Right lobe of liver (tissue), 6 donors: Measurements from ENCODE around the gene GAS2L1. TPM values are rescaled to one million over a fixed set of nuclear protein-coding genes. Genes with fewer than 3 reads are reported as not detected.

Experiments used
- ATAC-seq, 4 donors: fragments of 200-7000 bp; cut with Tn5 transposase; one replicate each; pipeline ENCODE4 v1.9.1; 2020; ENCODE audit warnings: mild to moderate bottlenecking in 4 of 4, moderate library complexity in 4 of 4
- DNase-seq, 3 donors: peaks; one replicate each; pipeline ENCODE4 v3.0.0-alpha.2; 2020
- H3K27ac ChIP-seq, 3 donors: fragments of 200-600 bp; one replicate each; pipeline ENCODE4 v1.8.0; 2022
- H3K27me3 ChIP-seq, 2 donors: fragments of 200-600 bp; one replicate each; pipeline ENCODE4 v1.8.0; 2022
- H3K36me3 ChIP-seq, 4 donors: fragments of 200-600 bp; sonication (generic) in 1 of 4; one replicate each; pipeline versions ENCODE4 v1.5.1 to v1.8.0; 2017 to 2022; ENCODE audit warnings: control low read depth in 1 of 4
- H3K4me1 ChIP-seq, 4 donors: fragments of 200-600 bp; sonication (generic) in 1 of 4; one replicate each; pipeline versions ENCODE4 v1.5.1 to v1.8.0; 2017 to 2022; ENCODE audit warnings: control low read depth in 1 of 4
- H3K4me3 ChIP-seq, 3 donors: fragments of 200-600 bp; one replicate each; pipeline ENCODE4 v1.8.0; 2022
- H3K9me3 ChIP-seq, 4 donors: fragments of 200-600 bp; sonication (generic) in 1 of 4; one replicate each; pipeline versions ENCODE4 v1.5.1 to v1.8.0; 2017 to 2022; ENCODE audit warnings: control low read depth in 1 of 4
- CTCF ChIP-seq, 4 donors: fragments of 200-600 bp in 3 of 4; fragments of 450-650 bp in 1 of 4; IDR thresholded peaks; one replicate each; pipeline versions ENCODE4 v1.5.1 to v1.8.0; 2016 to 2022; ENCODE audit warnings: antibody characterized with exemption in 4 of 4, mild to moderate bottlenecking in 2 of 4
- POLR2A ChIP-seq: fragments of 450-650 bp; IDR thresholded peaks from one replicate; pipeline ENCODE4 v1.6.1; 2017; ENCODE audit warnings: antibody characterized with exemption, mild to moderate bottlenecking
- WGBS: methylation state at CpG from one replicate; pipeline ENCODE4 v1.1.6; 2018; ENCODE audit warnings: low coverage, low lambda C conversion rate; ENCODE audit not compliant: insufficient coverage; ENCODE audit errors: missing lambda C conversion rate; 5-methylcytosine and 5-hydroxymethylcytosine counted together
- intact Hi-C, 2 donors: fragments of 100-400 bp; cut with DNase I; formaldehyde crosslinking; loops; one replicate each; pipeline versions ENCODE4 v1.11.2 to v1.14.1; 2022
- total RNA-seq, 6 experiments: library from RNA; depleted of rRNA in 2 of 6; stranded (reverse); fragments of >200 nt in 2 of 6; fragmentation: NEBNext Ultra II Directional in 3 of 6; extraction: Animal tissue kit (Norgen Biotek cat#: 25700) in 3 of 6; gene quantifications; one replicate each; pipeline versions ENCODE4 v1.1.0 to v1.2.4, GENCODE V29; 2016 to 2023
- donor health status: DM: no; HTN: yes; CAD: no.
- donor health status: DM: no; HTN: no; CAD: no.
- donor health status: DM: no; HTN: no; CAD: no.
- donor health status: DM: no; HTN: yes; CAD: no.
- donor health status: DM: no; HTN: yes; CAD: no.

GAS2L1 gene
- total RNA-seq, 6 experiments from 2014 or later, result 8.9 to 15.8 (median 11.5) TPM

DNA sequence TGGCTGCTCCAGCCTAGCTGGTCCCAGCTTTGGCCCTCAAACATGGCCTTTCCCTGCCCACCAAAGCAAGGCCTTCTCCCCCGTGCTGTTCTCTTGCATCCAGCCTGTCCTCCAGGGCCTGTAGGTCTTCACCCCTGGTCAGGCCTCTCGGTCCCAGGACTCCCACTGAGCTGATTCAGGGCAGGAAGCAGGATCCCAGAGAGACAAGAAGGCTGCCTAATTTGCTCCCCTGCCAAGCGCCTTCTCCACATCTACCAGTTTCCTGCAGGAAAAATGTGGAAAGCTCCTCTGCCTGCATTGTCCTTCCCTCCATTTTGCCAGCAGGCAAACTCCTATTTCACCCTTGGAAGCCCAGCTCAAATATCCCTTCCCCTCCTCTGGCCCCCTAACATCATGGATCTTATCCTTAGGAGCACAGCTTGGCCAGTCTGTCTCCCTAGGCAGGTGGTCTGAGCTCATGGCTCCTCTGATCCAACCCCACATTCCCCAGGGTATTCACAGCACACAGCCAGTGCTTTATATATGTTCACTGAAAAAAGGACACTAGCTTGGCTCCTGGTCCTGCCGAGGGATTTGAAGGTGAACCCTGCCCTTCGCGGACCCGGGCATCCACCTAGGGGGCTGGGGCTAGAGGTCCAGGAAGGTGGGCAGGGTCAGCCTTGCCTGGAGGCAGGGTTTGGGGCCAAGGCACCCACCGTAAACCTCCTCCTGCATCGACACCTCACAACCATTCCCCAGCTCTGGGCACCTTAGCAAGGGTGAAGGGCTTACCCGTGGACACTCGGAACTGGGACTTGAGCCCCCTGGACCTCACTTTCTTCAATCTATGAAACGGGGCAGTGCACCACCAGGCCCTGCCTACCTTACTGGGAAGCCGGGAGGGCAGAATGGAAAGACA lies 39.6 kb upstream of the GAS2L1 start:
- ATAC-seq (no peak), DNase-seq (peak in 2 of 3 donors; percentile 34 to 57)
- Histone ChIP-seq H3K36me3 (peaks cover 0 to 10% (median 7%) of the 10 kb centered on the region in 4 donors), H3K27me3 (no peaks in the 10 kb centered on the region), H3K4me1 (peaks cover 0 to 25% (median 9%) of the 10 kb centered on the region in 4 donors), H3K4me3 (peak overlapping the region; percentile 63 to 98 (median 87)), H3K9me3 (no peaks in the 10 kb centered on the region), H3K27ac (peak overlapping the region; percentile 97 to 100 (median 98))
- 0% methylated on average over 8 of the region's 13 CpGs for WGBS
- intact Hi-C loops, result no loop called here
- TF ChIP-seq POLR2A (no peak), CTCF (IDR thresholded peaks at IDR 0.05) (no peak)

- ATAC-seq (no peak), DNase-seq (no peak)
- Histone ChIP-seq H3K27ac (peak overlapping the region; percentile 97 to 100 (median 98)), H3K4me1 (peaks cover 0 to 32% (median 12%) of the 10 kb centered on the region in 4 donors), H3K27me3 (no peaks in the 10 kb centered on the region), H3K36me3 (peaks cover 0 to 16% (median 9%) of the 10 kb centered on the region in 4 donors), H3K9me3 (no peaks in the 10 kb centered on the region), H3K4me3 (peak overlapping the region; percentile 63 to 98 (median 87))
- intact Hi-C loops, result no loop called here
- 0% methylated on average over 2 of the region's 32 CpGs for WGBS
- no peak for TF ChIP-seq POLR2A
- no peak for TF ChIP-seq CTCF (IDR thresholded peaks at IDR 0.05)
Measured at GRCh38 chr22:29267462-29267857, 39.0 kb upstream of the GAS2L1 start.

DNA sequence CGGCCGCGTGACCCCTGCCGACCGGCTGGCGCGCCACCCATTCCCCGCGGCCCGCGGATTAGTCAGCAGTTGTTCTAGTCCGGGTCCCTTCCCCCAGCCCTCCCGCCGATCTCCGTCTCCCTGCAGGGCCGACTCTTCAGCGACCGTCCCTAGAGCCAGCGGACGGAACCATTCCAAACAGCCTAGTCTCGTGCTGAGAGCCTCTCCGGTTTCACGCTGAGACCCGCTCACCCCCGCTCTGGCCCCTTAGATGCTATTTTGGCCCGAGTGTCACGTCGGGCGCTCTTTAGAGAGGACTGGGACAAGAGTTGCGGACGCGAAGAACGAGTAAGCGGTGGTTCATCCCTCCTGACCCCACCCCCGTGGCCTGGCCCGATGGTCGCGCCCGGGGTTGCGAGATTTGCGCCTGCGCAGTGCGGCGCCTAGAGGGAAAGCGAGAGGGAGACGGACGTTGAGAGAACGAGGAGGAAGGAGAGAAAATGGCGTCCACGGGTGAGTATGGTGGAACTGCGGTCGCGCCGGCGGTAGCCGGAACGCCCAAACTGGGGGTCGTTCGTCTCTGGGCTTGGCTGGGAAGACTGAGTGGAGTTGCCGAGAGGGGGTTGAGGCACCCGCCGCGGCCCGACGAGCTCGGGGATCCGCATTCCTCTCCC lies 38.5 kb upstream of the GAS2L1 start, which contains the start of the genes EWSR1 and RHBDD3:
TSS of gene EWSR1 (plus strand) at position 411 of the 653 bp plus-strand sequence. CDS start at position 480, 69 bp downstream.
TSS of gene RHBDD3 (minus strand) at position 124 of the 653 bp plus-strand sequence. CDS start 2,355 bp downstream, outside the sequence.
- peak within 1 kb of the TSS; percentile 97 to 100 (median 98) for H3K27ac ChIP-seq
- H3K27me3 ChIP-seq, result no peaks in the 10 kb centered on the region
- intact Hi-C loops, result no loop called here
- ATAC-seq (peak; percentile 86 to 90 (median 89)), DNase-seq (peak; percentile 97)
- peaks cover 0 to 21% (median 11%) of the 10 kb centered on the region in 4 donors for H3K36me3 ChIP-seq
- peak within 1 kb of the TSS; percentile 63 to 98 (median 87) for H3K4me3 ChIP-seq
- 0% methylated on average over 18 of the region's 67 CpGs for WGBS
- TF ChIP-seq POLR2A (peak; percentile 87), CTCF (IDR thresholded peaks at IDR 0.05) (peak in 1 of 4 donors; percentile 22)
- H3K4me1 ChIP-seq, result peaks cover 0 to 37% (median 13%) of the 10 kb centered on the region in 4 donors
- no peaks in the 10 kb centered on the region for H3K9me3 ChIP-seq

- H3K4me3 ChIP-seq, result peak overlapping the region; percentile 63 to 98 (median 87)
- peak overlapping the region; percentile 97 to 100 (median 98) for H3K27ac ChIP-seq
- DNase-seq (peak; percentile 70 to 80 (median 79)), ATAC-seq (peak; percentile 36 to 68 (median 62))
- TF ChIP-seq CTCF (IDR thresholded peaks at IDR 0.05) (peak in 1 of 4 donors; percentile 2), POLR2A (peak; percentile 5)
- WGBS, result 1% methylated on average over 16 of the region's 51 CpGs
- intact Hi-C loops, result no loop called here
- H3K27me3 ChIP-seq, result no peaks in the 10 kb centered on the region
- peaks cover 0 to 41% (median 13%) of the 10 kb centered on the region in 4 donors for H3K4me1 ChIP-seq
- H3K9me3 ChIP-seq, result no peaks in the 10 kb centered on the region
- H3K36me3 ChIP-seq, result peaks cover 3 to 28% (median 16%) of the 10 kb centered on the region in 4 donors
Measured at GRCh38 chr22:29268511-29269229, 37.8 kb upstream of the GAS2L1 start.
